ENCODE results near the gene RSBN1. TPM values are rescaled to one million over a fixed set of nuclear protein-coding genes. Genes with fewer than 3 reads are reported as not detected.

Gene RSBN1
- total RNA-seq, 1 experiment from 2014 or later: 16.6 TPM

GRCh38 chr1:113792986-113793385, 19.3 kb downstream of the RSBN1 start:
- ChIA-PET RAD21 (ENCODE audit: low non-redundant PET in 1 of 2, low total read pairs in 2 of 2, uncharacterized antibody in 2 of 2, unreplicated experiment in 2 of 2) (no interaction called here), CTCF (no interaction called here), POLR2A (no interaction called here)
- no peak for ATAC-seq
- no peak overlapping the region for H3K9ac ChIP-seq (ENCODE audit: low read length)
- intact Hi-C loops (cut with micrococcal nuclease): loop anchor here (1.0 kb wide), 1 partner anchor 11 kb away; no protein-coding TSS in a partner anchor
- TF ChIP-seq ZNF274 (IDR thresholded peaks at IDR 0.05; ENCODE audit: low read depth, low read length): no peak
- no peak for TF ChIP-seq JUND (IDR thresholded peaks at IDR 0.05)
- TF ChIP-seq POLR2AphosphoS5 (IDR thresholded peaks at IDR 0.05; ENCODE audit: low read depth, low read length): no peak
- TF ChIP-seq TCF7L2 (IDR thresholded peaks at IDR 0.05; ENCODE audit: borderline replicate concordance, extremely low read depth, insufficient read depth, insufficient read length): no peak
- TF ChIP-seq FOSL1 (IDR thresholded peaks at IDR 0.05; ENCODE audit: low read depth): no peak
- no peak for TF ChIP-seq SP1 (IDR thresholded peaks at IDR 0.05; ENCODE audit: low read depth)
- TF ChIP-seq CBX3 (IDR thresholded peaks at IDR 0.05; ENCODE audit: low read depth): no peak
- BruUV-seq (replicated peaks): no TSS peak
- no peak overlapping the region for H3K27ac ChIP-seq (ENCODE audit: low read depth, low read length)
- no peak overlapping the region for H2AFZ ChIP-seq (ENCODE audit: low read depth, low read length, poor library complexity, severe bottlenecking)
- peaks cover 16% of the 10 kb centered on the region for H3K79me2 ChIP-seq (ENCODE audit: insufficient read depth, low read length)
- H3K9me2 ChIP-seq (ENCODE audit: insufficient read depth): no peaks in the 10 kb centered on the region
- no peak for DNase-seq (ENCODE audit: low read depth, low spot score)
- peaks cover 0 to 6% of the 10 kb centered on the region in 2 experiments; a peak in 1 of 4 replicates for H3K4me1 ChIP-seq (ENCODE audit: control insufficient read depth in 1 of 2, insufficient read depth in 2 of 2, low read length in 2 of 2)
- H3K4me2 ChIP-seq (ENCODE audit: low read length): no peak overlapping the region
- no peaks in the 10 kb centered on the region for H3K9me3 ChIP-seq (ENCODE audit: control insufficient read depth in 1 of 2, insufficient read depth in 1 of 2, low read depth in 1 of 2, low read length in 2 of 2)
- H3K4me3 ChIP-seq (replicated peaks in 1 of 2; ENCODE audit: low read depth in 1 of 2, low read length in 2 of 2): no peak overlapping the region
- no peaks in the 10 kb centered on the region for H3K27me3 ChIP-seq (ENCODE audit: insufficient read depth, low read length)
- peaks cover 6 to 8% of the 10 kb centered on the region in 2 experiments; a peak in 1 of 4 replicates for H3K36me3 ChIP-seq (ENCODE audit: control insufficient read depth in 1 of 2, insufficient read depth in 2 of 2, low read length in 2 of 2)
- H4K20me1 ChIP-seq (ENCODE audit: insufficient read depth): no peaks in the 10 kb centered on the region

GRCh38 chr1:113792471-113792870, 19.8 kb downstream of the RSBN1 start:
- peaks cover 1 to 4% of the 10 kb centered on the region in 2 experiments; a peak in 1 of 4 replicates for H3K36me3 ChIP-seq (ENCODE audit: control insufficient read depth in 1 of 2, insufficient read depth in 2 of 2, low read length in 2 of 2)
- BruUV-seq (replicated peaks): no TSS peak
- H3K9ac ChIP-seq (ENCODE audit: low read length): no peak overlapping the region
- ATAC-seq (no peak), DNase-seq (ENCODE audit: low read depth, low spot score) (no peak)
- H3K9me3 ChIP-seq (ENCODE audit: control insufficient read depth in 1 of 2, insufficient read depth in 1 of 2, low read depth in 1 of 2, low read length in 2 of 2): no peaks in the 10 kb centered on the region
- RAD21 ChIA-PET (ENCODE audit: low non-redundant PET in 1 of 2, low total read pairs in 2 of 2, uncharacterized antibody in 2 of 2, unreplicated experiment in 2 of 2): no interaction called here
- no peaks in the 10 kb centered on the region for H3K27me3 ChIP-seq (ENCODE audit: insufficient read depth, low read length)
- CTCF ChIA-PET: no interaction called here
- no peaks in the 10 kb centered on the region for H4K20me1 ChIP-seq (ENCODE audit: insufficient read depth)
- peaks cover 0 to 6% of the 10 kb centered on the region in 2 experiments; a peak in 1 of 4 replicates for H3K4me1 ChIP-seq (ENCODE audit: control insufficient read depth in 1 of 2, insufficient read depth in 2 of 2, low read length in 2 of 2)
- no peaks in the 10 kb centered on the region for H3K9me2 ChIP-seq (ENCODE audit: insufficient read depth)
- H2AFZ ChIP-seq (ENCODE audit: low read depth, low read length, poor library complexity, severe bottlenecking): no peak overlapping the region
- H3K4me3 ChIP-seq (replicated peaks in 1 of 2; ENCODE audit: low read depth in 1 of 2, low read length in 2 of 2): no peak overlapping the region
- intact Hi-C loops (cut with micrococcal nuclease): loop anchor here (1.0 kb wide), 1 partner anchor 12 kb away; no protein-coding TSS in a partner anchor
- H3K79me2 ChIP-seq (ENCODE audit: insufficient read depth, low read length): peaks cover 21% of the 10 kb centered on the region
- H3K4me2 ChIP-seq (ENCODE audit: low read length): no peak overlapping the region
- TF ChIP-seq EZH2 (IDR thresholded peaks at IDR 0.05) (no peak), SRF (IDR thresholded peaks at IDR 0.05; ENCODE audit: low read depth) (no peak), ELF1 (IDR thresholded peaks at IDR 0.05; ENCODE audit: borderline replicate concordance, low read depth) (no peak), ZNF274 (IDR thresholded peaks at IDR 0.05; ENCODE audit: low read depth, low read length) (no peak), ZFX (IDR thresholded peaks at IDR 0.05) (no peak)
- H3K27ac ChIP-seq (ENCODE audit: low read depth, low read length): no peak overlapping the region
- POLR2A ChIA-PET: no interaction called here
